Lung (tissue), 12 donors: Measurements from ENCODE around the gene GFOD2. TPM values are rescaled to one million over a fixed set of nuclear protein-coding genes. Genes with fewer than 3 reads are reported as not detected.

ENCODE experiments used
- ATAC-seq: fragments of 200-7000 bp; cut with Tn5 transposase; one replicate; pipeline ENCODE4 v1.9.1; 2020; ENCODE audit warnings: moderate number of reproducible peaks; ENCODE audit not compliant: insufficient read depth, low FRiP score
- DNase-seq, 3 donors: peaks; one replicate each; pipeline ENCODE4 v3.0.0-alpha.2; 2013 to 2017
- H3K27ac ChIP-seq, 2 donors: one replicate each; pipeline ENCODE4 v1.5.1; 2013; ENCODE audit warnings: mild to moderate bottlenecking in 2 of 2, moderate library complexity in 2 of 2, control low read depth in 1 of 2, inconsistent platforms in 1 of 2, low read depth in 1 of 2, low read length in 1 of 2
- H3K27me3 ChIP-seq, 3 donors: one replicate each; pipeline ENCODE4 v1.5.1; 2013; ENCODE audit warnings: low read length in 2 of 3; ENCODE audit not compliant: control insufficient read depth in 3 of 3, insufficient read depth in 3 of 3
- H3K36me3 ChIP-seq, 4 donors: one replicate each; pipeline ENCODE4 v1.5.1; 2013; ENCODE audit warnings: low read length in 4 of 4, mild to moderate bottlenecking in 1 of 4, moderate library complexity in 1 of 4; ENCODE audit not compliant: control insufficient read depth in 4 of 4, insufficient read depth in 4 of 4
- H3K4me1 ChIP-seq, 5 donors: one replicate each; pipeline ENCODE4 v1.5.1; 2013; ENCODE audit warnings: low read length in 5 of 5, mild to moderate bottlenecking in 2 of 5, moderate library complexity in 1 of 5; ENCODE audit not compliant: control insufficient read depth in 5 of 5, insufficient read depth in 5 of 5
- H3K4me3 ChIP-seq: one replicate; pipeline ENCODE4 v1.5.1; 2013; ENCODE audit warnings: mild to moderate bottlenecking, control low read depth, moderate library complexity
- H3K9ac ChIP-seq, 2 donors: one replicate each; pipeline ENCODE4 v1.5.1; 2013; ENCODE audit warnings: low read length in 2 of 2, control low read depth in 1 of 2; ENCODE audit not compliant: insufficient read depth in 1 of 2
- H3K9me3 ChIP-seq, 4 donors: one replicate each; pipeline ENCODE4 v1.5.1; 2013; ENCODE audit warnings: low read length in 3 of 4, mild to moderate bottlenecking in 1 of 4, moderate library complexity in 1 of 4; ENCODE audit not compliant: control insufficient read depth in 4 of 4, insufficient read depth in 3 of 4
- CTCF ChIP-seq: IDR thresholded peaks from 2 replicates; pipeline ENCODE4 v1.5.1; 2012; ENCODE audit warnings: mild to moderate bottlenecking; ENCODE audit errors: control extremely low read depth, extremely low read depth
- WGBS, 2 donors: extraction: QIAGEN DNeasy Blood & Tissue Kit; methylation state at CpG; one replicate each; pipeline ENCODE4 v1.1.7; 2013; 5-methylcytosine and 5-hydroxymethylcytosine counted together
- polyA plus RNA-seq, 2 donors: library from polyadenylated mRNA; stranded (reverse); fragments of 200-250 nt; gene quantifications; one replicate each; pipeline ENCODE4 v1.2.1, GENCODE V29; 2013
- total RNA-seq, 2 donors: library from RNA; depleted of rRNA in 1 of 2; stranded (reverse); fragments of >200 nt in 1 of 2; gene quantifications; one replicate each; pipeline ENCODE4 v1.2.1, GENCODE V29; 2014 to 2021
- donor health status: control.
- donor health status: control.
- donor health status: Bipolar disorder and iron deficiency.
- donor health status: healthy.
- donor health status: DM: yes; HTN: yes; CAD: no.

The GFOD2 gene
- total and polyA plus RNA-seq, 4 donors = 10.1 to 26.3 (median 16.1) TPM

GRCh38 chr16:67736858-67737257 is 17.7 kb upstream of the GFOD2 start:
- DNase-seq (no peak), ATAC-seq (no peak)
- Histone ChIP-seq H3K27ac (no peak overlapping the region), H3K9me3 (no peaks in the 10 kb centered on the region), H3K9ac (no peak overlapping the region), H3K27me3 (no peaks in the 10 kb centered on the region), H3K4me3 (no peak overlapping the region), H3K36me3 (peaks cover 0 to 19% (median 16%) of the 10 kb centered on the region in 4 donors), H3K4me1 (no peaks in the 10 kb centered on the region)
- 95% methylated on average over 4 of the region's 4 CpGs for WGBS, 2 donors
- TF ChIP-seq CTCF = no peak

GRCh38 chr16:67734731-67735201 is 15.7 kb upstream of the GFOD2 start:
- no peak for TF ChIP-seq CTCF
- Histone ChIP-seq H3K4me1 (no peaks in the 10 kb centered on the region), H3K36me3 (peaks cover 0 to 26% (median 21%) of the 10 kb centered on the region in 4 donors), H3K27me3 (no peaks in the 10 kb centered on the region), H3K9ac (no peak overlapping the region), H3K9me3 (no peaks in the 10 kb centered on the region), H3K27ac (no peak overlapping the region), H3K4me3 (no peak overlapping the region)
- DNase-seq (no peak), ATAC-seq (no peak)
- 91 to 97% methylated on average over 9 of the region's 9 CpGs for WGBS, 2 donors

GRCh38 chr16:67733734-67734470 is 14.8 kb upstream of the GFOD2 start:
- Histone ChIP-seq H3K27me3 (no peaks in the 10 kb centered on the region), H3K27ac (no peak overlapping the region), H3K9ac (no peak overlapping the region), H3K9me3 (no peaks in the 10 kb centered on the region), H3K4me3 (no peak overlapping the region), H3K36me3 (peaks cover 0 to 35% (median 27%) of the 10 kb centered on the region in 4 donors), H3K4me1 (no peaks in the 10 kb centered on the region)
- ATAC-seq = no peak
- TF ChIP-seq CTCF = no peak
- WGBS, 2 donors = 95 to 97% methylated on average over 5 of the region's 5 CpGs
- no peak for DNase-seq

GRCh38 chr16:67731753-67732095 is 12.6 kb upstream of the GFOD2 start:
- Histone ChIP-seq H3K36me3 (peaks cover 0 to 50% (median 42%) of the 10 kb centered on the region in 4 donors), H3K9ac (no peak overlapping the region), H3K9me3 (no peaks in the 10 kb centered on the region), H3K4me3 (no peak overlapping the region), H3K27ac (no peak overlapping the region), H3K4me1 (no peaks in the 10 kb centered on the region), H3K27me3 (no peaks in the 10 kb centered on the region)
- 87 to 90% methylated on average over 4 of the region's 4 CpGs for WGBS, 2 donors
- DNase-seq (no peak), ATAC-seq (no peak)
- no peak for TF ChIP-seq CTCF
